HG02884 (cell line): ENCODE results near the gene PTPRN2.
A peak's percentile ranks its signal among the peaks of the same experiment; 100 is the strongest.

ENCODE experiments used
- ATAC-seq: cut with Tn5 transposase; IDR thresholded peaks from one replicate; pipeline ENCODE4 v1.9.1; 2021; ENCODE audit warnings: mild to moderate bottlenecking, moderate library complexity; ENCODE audit not compliant: unreplicated experiment

PTPRN2 gene

GRCh38 chr7:157522954-157523353, 1064.7 kb downstream of the PTPRN2 start:
- ATAC-seq, result no peak

DNA sequence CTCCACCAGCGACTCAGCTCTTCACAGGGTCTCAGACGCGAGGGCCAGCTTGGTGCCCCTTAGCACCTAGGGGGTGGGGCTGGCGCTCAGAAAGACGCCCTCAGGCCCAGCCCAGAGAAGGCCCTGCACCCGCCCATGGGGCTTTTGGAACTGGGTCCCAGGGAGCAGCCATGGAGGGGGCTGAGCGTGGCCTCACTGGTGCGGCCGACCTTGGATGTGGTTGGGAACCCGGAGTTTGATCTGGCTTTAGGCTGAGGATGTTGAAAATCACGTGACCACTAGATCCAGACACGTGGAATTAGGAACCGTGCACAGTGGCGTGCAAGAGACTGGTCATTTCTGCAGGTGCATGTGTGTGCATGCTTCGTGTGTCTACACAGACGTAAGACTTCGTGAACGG, 1065.4 kb downstream of the PTPRN2 start:
- ATAC-seq, result no peak

DNA sequence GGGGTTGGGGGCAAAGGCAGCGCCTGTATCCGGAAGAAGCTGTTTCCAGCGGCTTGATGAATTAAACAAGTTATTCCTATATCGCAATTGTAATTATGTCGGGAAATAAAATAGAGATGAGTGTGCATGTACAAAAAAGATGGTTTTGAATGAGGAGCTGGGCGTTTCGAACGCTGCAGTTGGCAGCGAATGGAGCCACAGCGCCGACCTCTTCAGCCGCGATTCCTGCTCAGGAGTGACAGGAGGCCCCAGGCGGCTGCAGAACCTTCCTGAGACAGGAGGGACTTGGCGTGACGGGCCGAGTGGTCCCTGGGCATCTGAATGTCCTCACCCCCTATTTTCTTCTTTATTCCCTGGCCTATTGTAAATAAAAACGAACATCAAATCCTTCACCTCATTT, 1065.9 kb downstream of the PTPRN2 start:
- no peak for ATAC-seq

DNA sequence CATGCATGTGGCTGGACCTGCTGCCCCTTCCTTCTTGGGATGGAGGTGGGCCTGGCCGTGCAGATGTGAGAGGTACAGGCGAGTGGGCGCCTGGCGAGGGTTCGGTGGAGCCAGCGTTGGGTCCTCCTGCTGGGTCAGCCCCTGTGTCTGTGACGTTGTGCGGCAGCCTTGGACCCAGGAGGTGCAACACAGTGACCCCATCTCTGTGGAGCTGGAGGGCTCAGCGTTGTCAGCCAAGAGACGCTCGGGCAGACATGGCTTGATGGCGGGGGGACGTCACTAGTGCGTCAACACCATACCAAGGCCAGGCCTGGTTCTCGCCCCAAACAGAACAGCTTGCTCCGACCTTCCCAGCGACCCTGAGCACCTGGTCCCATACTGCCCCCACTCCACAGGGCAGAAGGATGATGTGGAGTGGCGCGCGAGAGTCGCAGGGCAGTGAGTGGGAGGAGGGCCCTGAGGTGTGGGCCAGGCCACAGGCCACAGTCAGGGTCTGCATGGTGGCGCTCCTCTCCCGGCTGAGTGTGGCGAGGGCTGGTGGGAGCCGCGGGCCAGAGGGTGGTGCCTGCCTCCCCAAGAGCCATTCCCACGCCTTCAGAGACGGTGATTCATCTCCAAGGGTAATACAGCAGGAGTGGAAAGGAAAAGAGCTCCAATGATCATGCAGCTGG, 1066.4 kb downstream of the PTPRN2 start:
- ATAC-seq, result no peak

DNA sequence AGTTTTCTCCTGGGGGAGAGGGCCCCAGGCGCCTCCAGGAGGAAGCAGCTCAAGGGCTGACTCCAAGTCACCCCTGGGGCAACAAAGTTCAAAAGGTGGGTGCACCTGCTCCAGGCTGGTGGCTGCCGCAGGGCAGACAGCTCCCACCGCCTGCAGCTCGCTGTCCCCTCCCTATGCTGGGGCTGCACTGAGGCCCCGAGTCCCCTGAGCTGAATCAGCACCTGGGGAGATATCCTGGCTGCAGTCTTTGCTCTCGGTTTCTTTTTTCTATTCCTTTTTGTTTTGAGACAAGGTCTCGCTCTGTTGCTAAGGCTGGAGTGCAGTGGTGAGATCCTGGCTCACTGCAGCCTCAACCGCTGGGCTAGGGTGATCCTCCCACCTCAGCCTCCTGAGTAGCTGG, 1067.4 kb downstream of the PTPRN2 start:
- peak; percentile 99 for ATAC-seq

DNA sequence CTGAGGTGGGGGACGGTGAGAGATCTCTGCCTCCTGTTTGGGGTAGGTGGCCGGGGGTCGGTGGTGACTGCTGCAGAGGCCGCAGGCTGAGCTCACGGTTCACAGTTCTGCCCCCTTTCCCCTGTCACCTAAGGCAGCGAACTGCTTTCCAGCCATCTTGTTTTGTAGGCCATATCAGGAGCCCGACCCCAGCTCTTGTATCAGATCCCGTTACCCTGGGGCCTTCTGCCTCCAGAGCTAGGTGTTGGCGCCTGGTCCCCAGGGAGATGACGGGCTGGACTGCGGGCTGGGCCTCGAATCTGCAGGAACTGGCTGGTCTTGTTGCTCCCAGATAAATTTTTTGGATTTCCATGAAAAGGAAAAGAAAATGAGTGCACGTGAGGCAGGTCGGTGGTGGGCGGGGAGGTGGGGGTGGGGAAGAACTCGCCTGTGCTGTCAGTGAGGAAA, 1067.8 kb downstream of the PTPRN2 start:
- ATAC-seq, result peak; percentile 2

- ATAC-seq, result no peak
Observed at GRCh38 chr7:157519246-157519645, 1068.4 kb downstream of the PTPRN2 start.

GRCh38 chr7:157518514-157519175, 1069.0 kb downstream of the PTPRN2 start:
- ATAC-seq, result no peak

DNA sequence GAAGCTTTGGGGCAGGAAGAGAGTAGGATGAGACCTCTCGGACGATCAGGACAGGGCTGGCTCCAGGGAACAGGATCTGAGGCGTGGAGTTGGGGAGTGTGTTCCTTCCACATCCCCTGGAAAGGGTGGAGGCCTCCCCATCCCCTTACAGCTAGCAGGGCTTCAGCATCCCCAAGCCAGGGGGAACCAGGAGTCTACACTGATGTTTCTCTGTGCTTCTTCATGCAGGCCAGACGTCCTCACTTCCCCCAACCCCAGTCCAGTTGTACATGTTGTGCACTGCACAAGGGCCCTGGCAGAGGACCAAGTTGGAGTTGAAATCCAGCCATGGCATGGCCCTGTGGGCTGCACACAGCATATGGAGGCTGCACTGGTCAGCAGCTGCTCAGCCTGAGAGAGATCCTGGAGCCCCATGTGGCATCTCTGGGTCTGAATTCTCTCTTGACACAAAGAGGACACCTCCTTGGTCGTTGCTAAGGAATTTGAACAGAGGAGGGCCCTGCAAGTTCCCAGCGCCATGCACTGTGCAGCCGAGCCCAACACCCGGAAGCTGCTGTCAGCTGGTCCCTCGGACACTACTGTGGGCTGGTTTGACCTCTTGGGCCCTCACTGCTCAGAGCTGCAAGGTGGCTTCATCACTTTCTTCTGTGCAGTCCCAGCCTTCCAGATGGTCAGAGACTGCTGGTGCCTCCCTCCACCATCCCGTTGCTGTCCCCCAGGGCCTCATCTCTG, 1069.7 kb downstream of the PTPRN2 start:
- no peak for ATAC-seq

DNA sequence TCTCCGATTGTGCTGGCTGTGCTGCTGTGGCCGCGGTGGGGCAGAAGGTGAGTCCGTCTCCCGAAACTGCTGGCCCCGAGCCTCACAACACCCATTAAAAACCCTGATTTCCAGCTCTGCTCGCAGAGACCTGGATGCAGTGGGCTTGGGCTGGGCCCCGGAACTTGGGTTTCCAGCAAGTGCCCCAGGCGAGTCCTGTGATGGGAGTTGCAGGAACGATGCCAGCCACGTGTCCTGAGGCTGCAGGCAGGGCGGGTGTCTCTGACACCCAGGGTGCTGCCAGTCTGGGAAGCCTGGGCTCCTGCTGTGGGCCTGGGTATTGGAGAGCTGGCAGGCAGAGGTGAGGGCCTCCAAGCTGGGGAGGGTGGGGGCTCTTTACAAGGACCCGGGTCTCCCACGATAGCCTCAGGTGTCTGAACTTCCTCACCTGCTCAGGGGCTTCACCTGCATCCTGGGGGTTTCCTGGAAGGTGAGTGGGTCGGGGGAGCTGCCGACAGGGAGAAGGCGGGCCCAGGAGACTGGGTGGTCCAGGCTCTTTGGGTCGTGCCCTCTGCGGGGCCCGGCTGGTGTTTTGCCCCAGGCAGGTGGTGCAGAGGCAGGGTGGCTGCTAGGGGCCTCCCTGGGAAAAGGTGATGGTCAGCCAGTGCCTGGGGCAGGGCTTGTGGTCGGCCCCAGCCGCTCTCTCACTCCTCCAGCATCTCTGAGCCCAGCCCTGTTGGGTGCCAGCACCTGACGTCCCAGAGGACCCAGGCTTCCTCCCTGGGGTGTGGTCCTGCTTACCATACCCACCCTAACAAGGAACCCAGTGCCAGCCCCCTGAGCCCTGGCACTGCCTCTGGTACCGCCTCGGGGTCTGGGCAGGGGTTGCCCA, 1070.5 kb downstream of the PTPRN2 start:
- no peak for ATAC-seq

DNA sequence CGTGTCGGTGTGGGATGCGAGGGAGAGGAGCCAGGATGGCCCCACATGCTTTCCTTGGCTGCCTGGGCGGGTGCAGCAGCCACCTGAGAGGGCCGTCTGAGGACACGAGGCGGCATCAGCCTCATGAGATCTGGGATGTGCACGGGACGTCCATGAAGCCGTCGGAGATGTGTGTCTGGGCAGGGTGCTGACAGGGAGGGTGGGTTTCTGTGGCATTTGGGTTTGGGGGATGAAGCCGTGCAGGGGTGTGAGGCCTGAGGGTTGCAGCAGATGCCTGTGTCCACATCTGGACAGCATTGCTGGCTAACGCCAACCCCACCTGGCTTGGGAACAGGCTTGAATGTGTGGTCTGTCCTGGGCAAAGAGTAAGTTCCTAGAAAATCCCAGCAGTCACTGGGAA, 1071.3 kb downstream of the PTPRN2 start:
- no peak for ATAC-seq

GRCh38 chr7:157515342-157516041, 1072.1 kb downstream of the PTPRN2 start:
- no peak for ATAC-seq

DNA sequence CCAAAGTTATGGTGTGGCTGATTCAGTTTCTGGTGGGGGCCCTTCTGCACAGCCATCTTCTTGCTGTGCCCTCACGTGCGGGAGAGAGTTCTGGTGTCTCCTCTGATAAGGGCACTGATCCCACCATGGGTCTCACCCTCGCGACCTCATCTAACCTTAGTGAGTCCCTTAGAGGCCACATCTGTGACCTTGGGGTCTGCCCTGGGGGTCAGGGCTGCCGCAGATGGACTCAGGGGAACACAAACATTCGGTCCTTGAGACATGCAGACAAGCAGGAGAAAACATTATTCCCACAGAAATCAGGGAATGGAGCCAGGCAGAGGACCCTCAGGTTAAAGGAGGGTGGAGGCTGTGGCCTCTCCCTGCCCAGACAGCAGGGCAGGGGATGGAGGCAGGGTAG, 1072.9 kb downstream of the PTPRN2 start:
- no peak for ATAC-seq

DNA sequence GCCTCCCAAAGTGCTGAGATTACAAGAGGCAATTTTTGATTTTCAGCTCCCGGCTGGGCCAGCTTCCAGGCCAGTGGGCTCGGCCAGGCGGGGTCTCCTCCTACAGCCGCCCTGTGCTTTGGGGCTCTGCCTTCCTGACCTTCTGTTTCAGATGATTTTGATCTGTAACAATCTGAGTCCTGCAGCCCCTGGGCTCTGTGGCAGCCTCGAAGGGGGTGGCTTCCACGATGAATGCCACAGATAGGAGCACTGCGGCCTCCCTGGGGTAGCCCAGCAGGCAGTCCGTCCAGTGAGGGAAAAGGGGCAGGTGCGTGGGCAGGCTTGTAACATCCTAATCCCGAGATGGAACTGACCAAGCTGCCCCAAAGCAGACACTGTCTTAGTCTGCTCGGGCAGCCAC, 1073.3 kb downstream of the PTPRN2 start:
- no peak for ATAC-seq

DNA sequence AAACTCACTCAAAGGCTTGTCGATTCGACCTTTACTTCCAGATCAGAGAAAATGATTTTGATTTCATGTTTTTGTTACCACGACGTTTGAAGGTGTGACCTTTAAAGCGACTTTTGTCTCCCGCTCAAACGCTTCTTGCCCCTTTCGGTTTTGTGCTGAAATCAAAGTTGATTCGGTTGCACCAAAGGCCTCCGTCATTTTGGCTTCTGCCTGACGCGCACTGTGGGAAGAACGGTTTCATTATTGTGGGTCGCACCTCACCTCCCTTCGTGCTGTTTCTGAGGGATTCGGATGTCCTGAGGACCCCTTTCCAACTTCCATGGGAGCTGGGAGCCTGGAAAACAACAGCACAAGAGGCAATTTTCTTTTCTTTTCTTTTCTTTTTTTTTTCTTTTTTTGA, 1073.9 kb downstream of the PTPRN2 start:
- ATAC-seq, result no peak

- no peak for ATAC-seq
Observed at GRCh38 chr7:157513162-157513621, 1074.4 kb downstream of the PTPRN2 start.

DNA sequence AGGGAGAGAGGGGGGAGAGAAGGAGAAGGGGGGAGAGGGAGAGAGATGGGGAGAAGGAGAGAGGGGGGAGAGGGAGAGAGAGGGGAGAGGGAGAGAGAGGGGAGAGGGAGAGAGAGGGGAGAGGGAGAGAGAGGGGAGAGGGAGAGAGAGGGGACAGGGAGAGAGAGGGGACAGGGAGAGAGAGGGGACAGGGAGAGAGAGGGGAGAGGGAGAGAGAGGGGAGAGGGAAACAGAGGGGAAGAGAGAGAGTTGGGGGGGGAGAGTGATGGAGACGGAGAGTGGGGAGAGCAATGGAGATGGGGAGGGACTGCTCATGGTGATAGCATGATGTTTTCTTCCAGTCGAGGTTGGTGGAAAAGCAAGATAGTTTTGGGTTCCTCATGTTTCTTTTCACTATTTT, 1078.4 kb downstream of the PTPRN2 start:
- ATAC-seq, result no peak

DNA sequence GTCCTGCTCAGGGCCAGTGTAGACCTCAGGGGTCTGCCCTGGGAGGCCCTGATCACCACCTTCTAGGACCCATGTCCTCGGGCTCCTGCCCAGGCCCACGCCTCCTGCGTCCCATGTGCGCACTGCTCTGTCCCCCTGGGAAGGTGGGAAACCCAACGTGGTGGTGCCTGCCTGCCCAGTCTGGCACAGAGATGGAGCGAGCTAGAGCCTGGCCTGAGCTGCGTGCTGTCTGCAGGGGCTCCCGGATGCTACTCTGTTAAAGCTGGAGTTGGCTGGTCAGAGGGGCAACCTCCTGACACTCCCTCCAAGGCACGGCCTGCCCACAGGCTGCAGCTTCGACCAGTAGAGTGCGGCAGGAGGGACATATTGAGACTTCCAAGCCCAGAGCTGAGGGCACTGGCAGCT, 1079.1 kb downstream of the PTPRN2 start:
- ATAC-seq, result no peak

GRCh38 chr7:157507987-157508386, 1079.6 kb downstream of the PTPRN2 start:
- no peak for ATAC-seq

GRCh38 chr7:157506268-157506667, 1081.4 kb downstream of the PTPRN2 start:
- no peak for ATAC-seq
